Heart left ventricle (tissue), 16 donors: Measurements from ENCODE around the gene FARP1. TPM values are rescaled to one million over a fixed set of nuclear protein-coding genes. Genes with fewer than 3 reads are reported as not detected.

Experiments
- ATAC-seq, 4 donors: fragments of 200-7000 bp; cut with Tn5 transposase; one replicate each; pipeline ENCODE4 v1.9.1; 2020 to 2022; ENCODE audit warnings: moderate library complexity in 4 of 4, mild to moderate bottlenecking in 3 of 4, moderate number of reproducible peaks in 1 of 4
- DNase-seq, 5 donors: peaks; one replicate each; pipeline ENCODE4 v3.0.0-alpha.2; 2020
- H3K27ac ChIP-seq, 12 donors: fragments of 200-600 bp; sonication (generic) in 4 of 12; one replicate each; pipeline versions ENCODE4 v1.5.0 to v1.8.0; 2016 to 2022; ENCODE audit warnings: mild to moderate bottlenecking in 2 of 12
- H3K27me3 ChIP-seq, 9 donors: fragments of 200-600 bp; sonication (generic) in 2 of 9; one replicate each; pipeline versions ENCODE4 v1.5.1 to v1.8.0; 2016 to 2022; ENCODE audit warnings: mild to moderate bottlenecking in 3 of 9
- H3K36me3 ChIP-seq, 9 donors: fragments of 200-600 bp; sonication (generic) in 2 of 9; one replicate each; pipeline versions ENCODE4 v1.5.0 to v1.8.0; 2018 to 2022; ENCODE audit warnings: mild to moderate bottlenecking in 2 of 9
- H3K4me1 ChIP-seq, 12 donors: fragments of 200-600 bp; sonication (generic) in 4 of 12; one replicate each; pipeline versions ENCODE4 v1.5.0 to v1.8.0; 2016 to 2022; ENCODE audit warnings: mild to moderate bottlenecking in 3 of 12
- H3K4me3 ChIP-seq, 12 donors: fragments of 200-600 bp; sonication (generic) in 4 of 12; one replicate each; pipeline versions ENCODE4 v1.5.0 to v1.8.0; 2017 to 2022; ENCODE audit warnings: mild to moderate bottlenecking in 9 of 12, moderate library complexity in 4 of 12
- H3K9me3 ChIP-seq, 12 donors: fragments of 200-600 bp; sonication (generic) in 4 of 12; one replicate each; pipeline versions ENCODE4 v1.5.0 to v1.8.0; 2016 to 2022; ENCODE audit warnings: mild to moderate bottlenecking in 1 of 12
- CTCF ChIP-seq, 12 donors: fragments of 200-600 bp; sonication (generic) in 4 of 12; IDR thresholded peaks; one replicate each; pipeline versions ENCODE4 v1.5.0 to v1.8.0; 2018 to 2022; ENCODE audit warnings: antibody characterized with exemption in 12 of 12, mild to moderate bottlenecking in 5 of 12
- POLR2A ChIP-seq, 2 donors: fragments of 450-650 bp; IDR thresholded peaks; one replicate each; pipeline ENCODE4 v1.6.1; 2017; ENCODE audit warnings: antibody characterized with exemption in 2 of 2, mild to moderate bottlenecking in 2 of 2, moderate library complexity in 2 of 2
- WGBS, 4 donors: extraction: QIAGEN DNeasy Blood & Tissue Kit in 2 of 4; methylation state at CpG; one replicate each; pipeline versions ENCODE4 v1.1.5 to v1.1.7; 2013 to 2018; 5-methylcytosine and 5-hydroxymethylcytosine counted together
- intact Hi-C, 10 donors: fragments of 100-400 bp; cut with DNase I; formaldehyde crosslinking; loops; one replicate each; pipeline versions ENCODE4 v1.11.1 to v1.14.2; 2022
- polyA plus RNA-seq, 2 donors: library from polyadenylated mRNA; stranded (reverse); fragments of 200-250 nt; gene quantifications; one replicate each; pipeline ENCODE4 v1.2.3, GENCODE V29; 2013
- total RNA-seq, 9 donors: library from RNA; depleted of rRNA in 2 of 9; stranded (reverse); fragments of >200 nt in 2 of 9; fragmentation: NEBNext Ultra II Directional in 3 of 9; extraction: Animal tissue kit (Norgen Biotek cat#: 25700) in 3 of 9; gene quantifications; one replicate each; pipeline versions ENCODE4 v1.1.0 to v1.2.4, GENCODE V29; 2016 to 2023
- donor health status: ischemic (EF 13 %, LVEDD 7.1; RV severe dilation, severe dysfunction).
- donor health status: healthy with polysubstance abuse.
- donor health status: DM: no; HTN: yes; CAD: no.
- donor health status: DM: no; HTN: no; CAD: no.
- donor health status: ischemic (EF 25% LVEDD 6.9; RV normal size, moderate dysfunction).
- donor health status: ischemic (EF 25% LVEDD 5.7; RV mildly dilated, moderate dysfunction).
- donor health status: healthy.
- donor health status: DM: yes; HTN: yes; CAD: no.
- donor health status: ischemic (EF 35%, LVEDD 5.7; RV mildly dilated, moderate dysfunction).
- donor health status: nonischemic (EF 11% LVEDD 7.7; RV severe dilation, severe dysfunction).
- donor health status: DM: yes; HTN: yes; CAD: no.
- donor health status: PGD.
- donor health status: ischemic (EF 29% LVEDD 5.4; RV normal size, mild dysfunction).
- donor health status: nonischemic (EF 23%, LVEDD 6.1; RV moderate dilation, normal function).

FARP1 gene
- total and polyA plus RNA-seq, 11 donors = 7.7 to 51.8 (median 22.3) TPM

GRCh38 chr13:98374750-98375149, 231.9 kb downstream of the FARP1 start:
- no peak for DNase-seq
- Histone ChIP-seq H3K27me3 (no peaks in the 10 kb centered on the region), H3K27ac (no peak overlapping the region), H3K4me1 (peaks cover 0 to 15% (median 3%) of the 10 kb centered on the region in 12 donors), H3K4me3 (no peak overlapping the region), H3K9me3 (peaks cover 0 to 25% (median 4%) of the 10 kb centered on the region in 12 donors), H3K36me3 (peaks cover 0 to 7% (median 0%) of the 10 kb centered on the region in 9 donors)
- WGBS, 4 donors = 76 to 95% (median 83%) methylated on average over 1 of the region's 1 CpG
- intact Hi-C loops = no loop called here
- ATAC-seq = no peak
- TF ChIP-seq POLR2A (IDR thresholded peaks at IDR 0.05) = no peak
- no peak for TF ChIP-seq CTCF (IDR thresholded peaks at IDR 0.05)

- WGBS, 4 donors = 92 to 94% (median 94%) methylated on average over 13 of the region's 13 CpGs
- Histone ChIP-seq H3K27ac (no peak overlapping the region), H3K27me3 (no peaks in the 10 kb centered on the region), H3K4me3 (no peak overlapping the region), H3K4me1 (no peaks in the 10 kb centered on the region), H3K9me3 (peaks cover 0 to 25% (median 4%) of the 10 kb centered on the region in 12 donors), H3K36me3 (peaks cover 0 to 7% (median 0%) of the 10 kb centered on the region in 9 donors)
- ATAC-seq (no peak), DNase-seq (no peak)
- TF ChIP-seq POLR2A (IDR thresholded peaks at IDR 0.05) = no peak
- no peak for TF ChIP-seq CTCF (IDR thresholded peaks at IDR 0.05)
- intact Hi-C loops = no loop called here
Measured at GRCh38 chr13:98377635-98378378, 234.9 kb downstream of the FARP1 start.

- no peaks in the 10 kb centered on the region for H3K27me3 ChIP-seq
- no peak for TF ChIP-seq POLR2A (IDR thresholded peaks at IDR 0.05)
- TF ChIP-seq CTCF (IDR thresholded peaks at IDR 0.05) = no peak
- H3K27ac ChIP-seq = no peak overlapping the region
- H3K4me3 ChIP-seq = no peak overlapping the region
- 89 to 96% (median 94%) methylated on average over 5 of the region's 5 CpGs for WGBS, 4 donors
- intact Hi-C loops = no loop called here
- DNase-seq (no peak), ATAC-seq (no peak)
- H3K9me3 ChIP-seq = no peaks in the 10 kb centered on the region
- H3K36me3 ChIP-seq = peaks cover 0 to 32% (median 11%) of the 10 kb centered on the region in 9 donors
- peaks cover 0 to 25% (median 11%) of the 10 kb centered on the region in 12 donors for H3K4me1 ChIP-seq
Measured at GRCh38 chr13:98384739-98385138, 241.8 kb downstream of the FARP1 start.

GRCh38 chr13:98385606-98386005, 242.7 kb downstream of the FARP1 start:
- no peak for TF ChIP-seq POLR2A (IDR thresholded peaks at IDR 0.05)
- TF ChIP-seq CTCF (IDR thresholded peaks at IDR 0.05) = no peak
- Histone ChIP-seq H3K27me3 (no peaks in the 10 kb centered on the region), H3K4me3 (no peak overlapping the region), H3K4me1 (peaks cover 0 to 28% (median 14%) of the 10 kb centered on the region in 12 donors), H3K27ac (no peak overlapping the region), H3K36me3 (peaks cover 0 to 34% (median 11%) of the 10 kb centered on the region in 9 donors), H3K9me3 (no peaks in the 10 kb centered on the region)
- ATAC-seq (no peak), DNase-seq (no peak)
- intact Hi-C loops = no loop called here
- WGBS, 4 donors = 89 to 98% (median 94%) methylated on average over 10 of the region's 10 CpGs
